ENCODE measurements around the gene FN3K.

- no peak for TF ChIP-seq CTCF (IDR thresholded peaks at IDR 0.05; ENCODE audit: insufficient read depth, low read length, poor library complexity, severe bottlenecking)
- no peak for TF ChIP-seq EZH2phosphoT487 (conservative IDR thresholded peaks at IDR 0.05; ENCODE audit: low read length)
Measured at GRCh38 chr17:82751571-82752370, 16.4 kb downstream of the FN3K start, which contains the start of gene TBCD.
